ENCODE data around the gene CDK2.
A peak's percentile ranks its signal among the peaks of the same experiment; 100 is the strongest.
"Not testable (repeated sequence)": the region's sequence is repeated elsewhere in the genome, so short reads cannot be mapped to it uniquely, and the experiment has no call there.

CDK2 gene

DNA sequence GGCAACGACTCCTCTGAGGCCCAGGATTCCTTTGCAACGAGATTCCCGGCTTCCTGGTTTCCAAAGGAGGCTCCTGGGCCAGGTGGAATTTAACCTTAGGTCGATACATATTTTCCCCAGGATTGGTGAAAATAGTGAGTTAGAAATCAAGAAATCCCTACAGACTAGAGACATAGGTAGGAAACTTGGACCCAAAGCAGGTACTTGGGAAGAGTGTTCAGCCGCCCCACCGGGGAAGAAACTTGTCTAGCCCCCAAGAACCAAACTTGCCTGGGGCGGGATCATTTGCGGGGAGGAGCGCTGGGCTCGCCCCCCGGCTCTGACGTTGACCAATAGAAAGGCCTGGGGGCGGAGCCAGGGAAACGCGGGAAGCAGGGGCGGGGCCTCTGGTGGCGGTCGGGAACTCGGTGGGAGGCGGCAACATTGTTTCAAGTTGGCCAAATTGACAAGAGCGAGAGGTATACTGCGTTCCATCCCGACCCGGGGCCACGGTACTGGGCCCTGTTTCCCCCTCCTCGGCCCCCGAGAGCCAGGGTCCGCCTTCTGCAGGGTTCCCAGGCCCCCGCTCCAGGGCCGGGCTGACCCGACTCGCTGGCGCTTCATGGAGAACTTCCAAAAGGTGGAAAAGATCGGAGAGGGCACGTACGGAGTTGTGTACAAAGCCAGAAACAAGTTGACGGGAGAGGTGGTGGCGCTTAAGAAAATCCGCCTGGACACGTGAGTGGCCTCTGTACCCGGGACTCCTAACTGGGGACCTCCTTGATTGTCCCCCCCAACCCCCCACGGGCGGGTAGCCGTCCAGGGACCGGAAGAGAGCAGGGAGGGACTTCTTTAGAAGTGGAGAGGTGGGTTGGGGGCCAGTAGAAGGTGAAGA, at the start of gene CDK2:
CDK2 (plus strand) TSS at position 423 of the 874 bp plus-strand sequence; CDS start at position 602, 179 bp downstream.
- DNase-seq = peak; percentile 85

DNA sequence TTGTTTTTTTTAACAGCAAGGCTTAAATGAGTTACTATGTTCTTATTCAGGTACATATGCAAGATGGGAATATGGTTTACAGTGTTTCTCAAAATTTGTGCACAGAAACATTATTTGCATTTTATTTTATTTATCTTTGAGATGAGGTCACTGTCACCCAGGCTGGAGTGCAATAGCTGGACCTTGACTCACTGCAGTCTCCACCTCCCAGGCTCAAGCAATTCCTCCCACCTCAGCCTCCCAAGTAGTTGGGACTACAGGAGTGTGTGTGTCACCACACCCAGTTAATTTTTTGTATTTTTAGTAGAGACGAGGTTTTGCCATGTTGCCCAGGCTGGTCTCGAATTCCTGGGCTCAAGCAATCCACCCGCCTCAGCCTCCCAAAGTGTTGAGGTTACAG, 47.6 kb upstream of the CDK2 start:
- DNase-seq = not testable (repeated sequence)

GRCh38 chr12:55922126-55922525, 44.5 kb upstream of the CDK2 start:
- no peak for DNase-seq

DNA sequence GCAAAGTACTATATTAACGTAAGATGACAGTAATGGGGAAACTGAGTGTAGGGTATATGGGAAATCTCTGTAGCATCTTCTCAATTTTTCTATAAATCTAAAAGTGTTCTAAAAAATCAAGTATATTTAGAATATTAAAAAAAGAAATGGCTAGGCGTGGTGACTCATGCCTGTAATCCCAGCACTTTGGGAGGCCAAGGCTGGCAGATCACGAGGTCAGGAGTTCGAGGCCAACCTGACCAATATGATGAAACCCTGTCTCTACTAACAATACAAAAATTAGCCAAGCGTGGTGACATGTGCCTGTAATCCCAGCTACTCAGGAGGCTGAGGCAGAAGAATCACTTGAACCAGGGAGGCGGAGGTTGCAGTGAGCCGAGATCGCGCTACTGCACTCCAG, 43.0 kb upstream of the CDK2 start:
- DNase-seq = not testable (repeated sequence)

- DNase-seq = no peak
These were observed 41.3 kb upstream of the CDK2 start for GRCh38 chr12:55925371-55925770.

DNA sequence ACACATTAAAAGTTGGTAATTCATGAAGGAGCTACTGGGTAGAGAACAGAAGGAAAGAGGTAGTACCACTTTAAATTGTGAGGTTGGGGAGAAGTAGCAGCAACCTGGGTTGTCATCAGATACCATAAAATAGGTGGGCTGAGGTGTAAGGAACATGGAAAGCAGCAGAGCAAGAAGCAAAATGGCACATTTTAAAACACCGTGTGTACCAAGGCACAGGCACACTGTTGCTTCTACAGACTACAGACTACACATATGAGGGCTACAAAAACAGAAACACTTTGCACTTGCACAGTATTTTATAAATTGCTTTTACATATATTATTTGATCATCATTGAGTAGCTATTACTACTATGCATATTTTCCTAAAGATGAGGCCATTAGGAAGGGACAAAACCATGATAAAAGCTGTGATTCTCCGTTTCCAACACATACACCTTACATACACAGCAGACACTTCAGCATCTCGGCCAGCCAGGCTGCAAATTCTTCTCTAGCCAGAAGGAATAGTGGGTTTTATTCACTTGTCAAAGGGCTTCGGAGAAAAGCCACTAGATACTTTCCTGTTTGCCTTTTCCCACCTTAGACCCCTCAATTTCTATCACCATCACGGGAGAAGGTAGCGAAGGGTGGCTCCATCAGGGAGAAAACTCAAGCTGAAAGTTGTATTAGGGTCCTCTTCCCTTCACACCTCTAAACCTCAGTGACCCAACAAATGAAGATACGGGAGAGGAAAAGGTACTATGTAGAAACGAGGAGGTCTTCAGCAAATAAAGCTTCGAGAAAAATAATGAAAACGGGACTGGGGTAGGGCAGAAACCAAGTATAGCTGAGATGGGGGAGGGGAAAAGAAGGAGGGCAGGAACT, 40.5 kb upstream of the CDK2 start:
- no peak for DNase-seq

DNA sequence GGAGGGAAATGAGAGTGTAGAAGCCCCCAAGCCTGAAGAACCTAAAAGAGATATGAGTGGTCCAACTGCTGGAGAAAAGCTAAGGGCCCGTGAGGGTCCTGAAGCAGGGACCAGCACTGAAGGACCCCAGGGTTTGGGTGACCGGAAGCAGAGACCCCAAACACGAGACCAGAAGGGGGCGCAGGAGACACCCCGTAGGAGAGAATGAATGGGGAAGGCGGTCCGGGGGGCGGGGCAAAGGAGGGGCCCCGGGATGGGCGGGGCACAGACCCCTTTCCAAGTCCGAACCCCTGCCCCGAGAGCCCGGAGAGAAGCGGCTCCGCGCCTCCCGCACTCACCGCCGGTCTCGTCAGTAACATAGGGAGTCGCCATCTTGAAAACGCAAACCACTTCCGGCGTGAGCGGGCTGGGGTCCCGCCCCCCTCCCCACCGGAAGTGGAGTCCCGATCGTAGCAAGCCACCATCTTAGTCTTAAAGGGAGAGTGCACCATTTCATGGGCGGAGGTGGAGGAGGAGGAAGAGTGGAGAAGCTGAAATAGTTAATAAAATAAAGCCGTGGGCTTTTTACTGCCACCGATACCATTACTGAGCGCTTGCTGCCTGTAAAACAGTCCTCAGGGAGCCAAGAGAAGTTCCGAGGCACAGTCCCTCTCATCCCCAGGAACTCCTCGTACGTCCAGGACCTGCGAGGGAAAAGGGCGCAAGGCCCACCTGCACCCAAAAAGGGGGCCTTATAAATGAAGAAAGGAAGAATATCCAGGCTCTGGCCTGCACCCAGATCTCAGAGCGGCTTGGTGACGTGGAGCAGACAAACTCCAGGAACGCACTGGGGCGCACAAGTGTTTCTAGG, 39.7 kb upstream of the CDK2 start:
- peak; percentile 94 for DNase-seq

- peak; percentile 79 for DNase-seq
These were observed 38.8 kb upstream of the CDK2 start, which contains the start of gene PYM1 for GRCh38 chr12:55927588-55928502. TSS of gene PYM1 (minus strand) at chr12:55927894. CDS start at chr12:55927761, 133 bp downstream.

DNA sequence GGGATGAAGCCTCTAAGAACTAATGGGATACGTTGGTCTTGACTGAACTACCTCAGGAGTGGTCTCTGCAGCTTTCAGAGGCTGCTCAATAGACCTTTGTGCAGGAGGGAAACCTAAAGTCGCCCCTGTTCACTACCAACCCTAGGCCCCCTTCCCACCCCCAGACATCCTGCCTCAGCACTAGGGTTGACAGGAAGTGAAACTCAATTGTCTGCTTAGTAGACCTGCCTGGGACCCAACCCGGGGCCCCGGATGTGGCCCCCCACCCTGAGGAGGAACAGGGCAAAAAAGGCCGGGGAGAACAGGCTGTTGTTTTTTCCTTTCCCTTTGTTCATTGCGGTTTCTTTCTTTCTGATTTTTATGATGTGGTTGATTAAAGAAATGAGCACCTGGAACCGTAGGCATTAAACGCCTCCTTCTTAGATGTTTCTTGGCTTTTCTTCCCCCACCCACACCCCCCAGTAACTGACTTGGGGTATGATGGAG, 37.3 kb upstream of the CDK2 start:
- peak; percentile 90 for DNase-seq

DNA sequence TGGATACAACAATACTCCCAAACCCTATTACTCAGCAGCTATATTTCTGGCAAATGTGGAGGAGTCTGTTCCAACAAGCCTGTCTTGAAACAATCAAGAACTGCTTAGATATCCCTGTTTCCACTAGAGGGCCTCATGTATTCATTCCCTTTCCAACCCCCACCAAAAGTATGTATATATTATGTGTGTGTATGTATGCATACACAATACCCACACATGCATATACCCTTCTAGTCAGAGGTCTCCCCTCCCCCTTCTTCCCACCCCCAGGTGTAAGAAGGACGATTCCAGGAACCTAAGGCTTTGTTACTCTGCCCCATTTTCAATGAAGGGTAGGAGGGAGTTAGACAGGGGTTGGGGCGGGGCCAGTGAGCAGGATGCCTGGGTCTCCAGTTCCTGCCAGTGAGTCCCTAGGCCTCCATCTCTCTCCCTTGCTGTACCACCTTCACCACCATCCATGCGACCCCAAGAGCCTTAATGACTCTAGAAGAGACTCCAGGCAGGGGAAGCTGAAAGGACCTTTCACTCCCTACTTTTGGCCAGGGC, 35.8 kb upstream of the CDK2 start, which contains the start of gene DGKA:
DGKA (plus strand) TSS at position 392 of the 546 bp plus-strand sequence. CDS start 5,342 bp downstream, outside the sequence.
- peak; percentile 81 for DNase-seq

- no peak for DNase-seq
These were observed 35.3 kb upstream of the CDK2 start for GRCh38 chr12:55931317-55931779.

GRCh38 chr12:55931780-55932550, 34.7 kb upstream of the CDK2 start:
- DNase-seq = peak; percentile 40

DNA sequence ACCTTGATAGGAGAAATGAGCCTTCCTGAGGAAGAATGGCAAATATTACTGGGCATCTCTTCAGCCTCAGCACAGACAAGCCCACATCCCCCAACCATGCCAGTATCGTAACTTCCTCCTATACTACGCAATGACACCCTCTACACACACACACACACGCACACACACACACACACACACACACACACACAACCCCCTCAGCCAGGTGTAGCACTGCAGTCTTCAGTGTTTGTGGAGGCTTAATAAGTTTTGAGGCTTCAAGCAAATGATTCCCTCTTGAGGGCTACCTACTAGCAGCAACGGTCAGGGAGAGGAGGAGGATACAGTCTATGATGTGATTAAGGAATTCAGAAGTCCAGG, 34.1 kb upstream of the CDK2 start:
- DNase-seq = peak; percentile 75

DNA sequence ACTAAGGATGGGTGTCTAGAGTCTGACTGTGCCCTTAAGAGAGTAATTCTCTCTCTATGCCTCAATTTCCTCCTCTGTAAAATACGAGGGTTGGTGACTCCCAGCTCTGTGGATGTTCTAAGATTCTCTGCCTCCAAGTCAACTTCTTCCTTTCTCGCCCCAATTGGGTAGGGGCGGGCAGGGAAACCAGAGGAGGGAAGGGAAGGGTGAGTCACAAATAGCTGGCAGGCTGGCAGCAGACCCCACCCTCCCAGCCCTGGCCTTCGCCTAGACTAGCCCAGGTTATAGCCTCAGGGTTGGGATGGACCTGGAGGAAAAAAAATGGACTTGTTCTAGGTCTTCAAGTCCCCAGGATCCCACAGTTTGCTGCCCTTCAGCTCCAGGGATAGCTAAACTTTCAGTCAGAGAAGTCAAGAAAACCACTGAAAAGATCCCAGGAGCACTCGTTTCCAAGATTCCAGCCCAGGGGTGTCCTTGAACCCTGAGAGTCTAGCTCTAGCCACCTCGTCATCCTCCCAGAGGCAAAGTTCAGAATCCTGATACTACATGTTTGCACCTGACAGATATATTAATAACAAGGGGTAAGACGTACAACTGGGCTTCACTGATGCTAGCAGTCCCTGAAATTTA, 33.3 kb upstream of the CDK2 start:
- peak; percentile 50 for DNase-seq

GRCh38 chr12:55933799-55934742, 32.6 kb upstream of the CDK2 start:
- DNase-seq = no peak

DNA sequence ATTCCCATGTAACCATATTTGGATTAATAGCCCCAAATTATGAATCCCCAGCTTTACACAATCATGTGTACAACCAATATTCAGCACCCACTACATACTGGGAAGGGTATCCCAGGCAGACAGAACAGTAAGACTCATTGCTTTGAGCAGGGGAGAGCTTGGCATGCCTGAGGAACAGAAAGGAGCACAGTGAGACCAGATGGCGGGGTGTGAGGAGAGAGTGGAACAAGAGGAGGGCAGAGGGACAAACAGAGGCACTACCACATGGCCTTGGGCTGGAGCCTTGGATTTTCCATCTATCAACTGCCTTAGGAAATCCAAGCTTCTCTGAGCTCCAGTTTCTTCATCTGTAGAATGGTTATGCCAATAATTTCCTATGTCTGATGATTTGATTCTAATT, 31.9 kb upstream of the CDK2 start:
- no peak for DNase-seq

GRCh38 chr12:55935738-55936151, 30.9 kb upstream of the CDK2 start:
- DNase-seq = no peak

- DNase-seq = no peak
These were observed 28.6 kb upstream of the CDK2 start for GRCh38 chr12:55937981-55938380.
